ENCODE results near the gene ERAL1.

DNA sequence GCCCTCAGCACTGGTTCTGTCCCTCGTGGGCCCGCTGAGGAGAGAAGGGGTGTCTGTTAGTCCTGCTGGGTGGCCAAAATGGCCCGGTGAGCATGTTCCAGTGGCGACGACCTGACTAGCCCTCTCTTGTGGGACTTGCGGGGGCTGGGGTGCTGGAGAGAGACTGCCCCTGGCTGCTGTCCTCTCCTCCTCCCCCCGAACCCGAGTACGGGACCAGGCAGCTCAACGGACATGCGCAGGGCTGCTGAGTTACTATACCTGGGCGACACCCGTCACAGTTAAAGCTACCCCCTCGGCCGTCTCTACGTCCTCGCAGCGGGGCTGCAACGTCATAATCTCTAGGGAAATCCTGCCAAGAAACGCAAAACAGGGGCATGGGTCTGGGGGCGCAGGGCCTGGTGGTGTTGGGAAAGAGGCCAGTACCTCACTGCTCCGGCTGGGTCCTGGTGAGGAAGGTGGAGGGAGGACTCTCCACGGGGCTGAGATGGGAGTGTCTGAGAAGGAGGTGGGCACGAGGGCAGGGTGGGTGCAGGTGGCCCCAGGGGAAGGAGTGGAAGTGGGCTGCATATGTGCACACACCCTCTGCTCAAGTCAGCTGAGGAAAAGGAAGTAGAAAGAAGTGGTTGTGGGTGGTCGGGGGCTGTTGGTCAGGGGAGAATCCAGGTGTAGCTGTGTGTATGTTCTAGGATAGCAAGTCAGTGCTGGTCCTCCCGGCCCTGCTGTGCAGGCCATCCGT lies 29.3 kb downstream of the ERAL1 start:
- TF ChIP-seq POLR2A (IDR thresholded peaks at IDR 0.05): no peak
- TF ChIP-seq, protein P1, sequence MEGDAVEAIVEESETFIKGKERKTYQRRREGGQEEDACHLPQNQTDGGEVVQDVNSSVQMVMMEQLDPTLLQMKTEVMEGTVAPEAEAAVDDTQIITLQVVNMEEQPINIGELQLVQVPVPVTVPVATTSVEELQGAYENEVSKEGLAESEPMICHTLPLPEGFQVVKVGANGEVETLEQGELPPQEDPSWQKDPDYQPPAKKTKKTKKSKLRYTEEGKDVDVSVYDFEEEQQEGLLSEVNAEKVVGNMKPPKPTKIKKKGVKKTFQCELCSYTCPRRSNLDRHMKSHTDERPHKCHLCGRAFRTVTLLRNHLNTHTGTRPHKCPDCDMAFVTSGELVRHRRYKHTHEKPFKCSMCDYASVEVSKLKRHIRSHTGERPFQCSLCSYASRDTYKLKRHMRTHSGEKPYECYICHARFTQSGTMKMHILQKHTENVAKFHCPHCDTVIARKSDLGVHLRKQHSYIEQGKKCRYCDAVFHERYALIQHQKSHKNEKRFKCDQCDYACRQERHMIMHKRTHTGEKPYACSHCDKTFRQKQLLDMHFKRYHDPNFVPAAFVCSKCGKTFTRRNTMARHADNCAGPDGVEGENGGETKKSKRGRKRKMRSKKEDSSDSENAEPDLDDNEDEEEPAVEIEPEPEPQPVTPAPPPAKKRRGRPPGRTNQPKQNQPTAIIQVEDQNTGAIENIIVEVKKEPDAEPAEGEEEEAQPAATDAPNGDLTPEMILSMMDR (IDR thresholded peaks at IDR 0.05): no peak
